Neural cell (in vitro differentiated cells): ENCODE measurements around the gene TNS3. TPM values are rescaled to one million over a fixed set of nuclear protein-coding genes. Genes with fewer than 3 reads are reported as not detected.

ENCODE experiments used
- H2AFZ ChIP-seq: fragments of 200-600, 300-800 bp; sonication (generic), shearing (Covaris generic); 2 replicates; pipeline ENCODE4 v1.6.0; 2014; ENCODE audit warnings: low read depth, mild to moderate bottlenecking, antibody characterized with exemption, low read length, moderate library complexity
- H3F3A ChIP-seq: fragments of 200-600 bp; shearing (Covaris generic); 2 replicates; pipeline ENCODE4 v1.6.1; 2016; ENCODE audit warnings: mild to moderate bottlenecking, moderate library complexity, mixed read lengths, antibody characterized with exemption, low read length; ENCODE audit not compliant: insufficient read depth, poor library complexity, severe bottlenecking
- H3K27ac ChIP-seq: fragments of 200-600, 300-800 bp; sonication (generic), shearing (Covaris generic); 2 replicates; pipeline ENCODE4 v1.5.1; 2014; ENCODE audit warnings: mild to moderate bottlenecking, low read length, moderate library complexity
- H3K27me3 ChIP-seq: fragments of 300-800, 200-600 bp; sonication (generic), shearing (Covaris generic); 2 replicates; pipeline ENCODE4 v1.6.0; 2014; ENCODE audit warnings: mild to moderate bottlenecking, low read depth, low read length, moderate library complexity; ENCODE audit not compliant: insufficient read depth
- H3K36me3 ChIP-seq: fragments of 300-800, 200-600 bp; sonication (generic), shearing (Covaris generic); 2 replicates; pipeline ENCODE4 v1.5.1; 2014; ENCODE audit warnings: mild to moderate bottlenecking, antibody characterized with exemption, low read length, moderate library complexity; ENCODE audit not compliant: insufficient read depth
- H3K4me2 ChIP-seq: fragments of 300-800, 200-600 bp; sonication (generic), shearing (Covaris generic); 2 replicates; pipeline ENCODE4 v1.6.0; 2014; ENCODE audit warnings: mild to moderate bottlenecking, low read length
- H3K4me3 ChIP-seq: fragments of 300-800, 200-600 bp; sonication (generic), shearing (Covaris generic); 2 replicates; pipeline ENCODE4 v1.5.1; 2014; ENCODE audit warnings: mild to moderate bottlenecking, low read length, moderate library complexity
- H3K79me2 ChIP-seq: fragments of 200-600 bp; shearing (Covaris generic); replicated peaks from 2 replicates; pipeline ENCODE4 v1.6.0; 2014; ENCODE audit warnings: mild to moderate bottlenecking, low read length, moderate library complexity; ENCODE audit not compliant: insufficient read depth
- H3K9ac ChIP-seq: fragments of 300-800, 200-600 bp; sonication (generic), shearing (Covaris generic); 2 replicates; pipeline ENCODE4 v1.6.1; 2016; ENCODE audit warnings: mild to moderate bottlenecking, low read length, mixed read lengths
- H3K9me2 ChIP-seq: fragments of 200-600 bp; shearing (Covaris generic); 2 replicates; pipeline ENCODE4 v1.6.1; 2016; ENCODE audit warnings: mild to moderate bottlenecking, low read length, mixed read lengths; ENCODE audit not compliant: insufficient read depth
- H3K9me3 ChIP-seq: fragments of 200-600, 300-800 bp; sonication (generic), shearing (Covaris generic); 2 replicates; pipeline ENCODE4 v1.6.1; 2016; ENCODE audit warnings: mild to moderate bottlenecking, mixed run types, low read length, moderate library complexity, mixed read lengths
- H4K20me1 ChIP-seq: fragments of 200-600 bp; shearing (Covaris generic); 2 replicates; pipeline ENCODE4 v1.6.1; 2016; ENCODE audit warnings: mild to moderate bottlenecking, mixed run types; ENCODE audit not compliant: insufficient read depth
- CTCF ChIP-seq: fragments of 450-650 bp; IDR thresholded peaks from 2 replicates; pipeline ENCODE4 v1.5.1; 2014; ENCODE audit warnings: antibody characterized with exemption, mild to moderate bottlenecking, moderate library complexity; ENCODE audit not compliant: poor library complexity, severe bottlenecking
- EP300 ChIP-seq: fragments of 450-650 bp; conservative IDR thresholded peaks from 2 replicates; pipeline ENCODE4 v1.6.1; 2014; ENCODE audit warnings: antibody characterized with exemption, mild to moderate bottlenecking, moderate library complexity; ENCODE audit not compliant: poor library complexity, severe bottlenecking
- EZH2 ChIP-seq: fragments of 200-600, 300-800 bp; shearing (Covaris generic), sonication (generic); IDR thresholded peaks from 2 replicates; pipeline ENCODE4 v1.6.1; 2014; ENCODE audit warnings: antibody characterized with exemption, low read length, borderline replicate concordance, mild to moderate bottlenecking; ENCODE audit not compliant: insufficient read depth, poor library complexity, severe bottlenecking
- MXI1 ChIP-seq: fragments of 450-650 bp; conservative IDR thresholded peaks from 2 replicates; pipeline ENCODE4 v1.6.1; 2014; ENCODE audit warnings: antibody characterized with exemption, mild to moderate bottlenecking; ENCODE audit not compliant: poor library complexity, severe bottlenecking
- POLR2AphosphoS5 ChIP-seq: IDR thresholded peaks from 2 replicates; pipeline ENCODE4 v1.6.1; 2012
- RAD21 ChIP-seq: fragments of 450-650 bp; conservative IDR thresholded peaks from 2 replicates; pipeline ENCODE4 v1.6.1; 2014; ENCODE audit warnings: antibody characterized with exemption, mild to moderate bottlenecking, moderate library complexity
- REST ChIP-seq: IDR thresholded peaks from 2 replicates; pipeline ENCODE4 v1.6.1; 2012; ENCODE audit warnings: borderline replicate concordance
- SMC3 ChIP-seq: fragments of 450-650 bp; conservative IDR thresholded peaks from 2 replicates; pipeline ENCODE4 v1.6.1; 2014; ENCODE audit warnings: antibody characterized with exemption, mild to moderate bottlenecking, moderate library complexity; ENCODE audit not compliant: poor library complexity
- TAF1 ChIP-seq: IDR thresholded peaks from 2 replicates; pipeline ENCODE4 v1.6.1; 2012; ENCODE audit warnings: low read depth
- polyA plus RNA-seq: library from polyadenylated mRNA; depleted of rRNA; stranded (reverse); fragments of >200 nt; gene quantifications from 2 replicates; pipeline ENCODE4 v1.2.3, GENCODE V29; 2014

TNS3 gene
- polyA plus RNA-seq, 1 donor from 2014 or later: 0.58 TPM

- no peaks in the 10 kb centered on the region for H3K79me2 ChIP-seq
- H3K27ac ChIP-seq: no peak overlapping the region
- no peaks in the 10 kb centered on the region for H3K27me3 ChIP-seq
- no peaks in the 10 kb centered on the region for H3F3A ChIP-seq
- no peak overlapping the region for H2AFZ ChIP-seq
- H3K9me2 ChIP-seq: no peaks in the 10 kb centered on the region
- H3K9me3 ChIP-seq: no peaks in the 10 kb centered on the region
- H3K9ac ChIP-seq: no peak overlapping the region
- no peak overlapping the region for H3K4me2 ChIP-seq
- no peaks in the 10 kb centered on the region for H4K20me1 ChIP-seq
- TF ChIP-seq CTCF (no peak), SMC3 (no peak), MXI1 (no peak), REST (no peak), POLR2AphosphoS5 (no peak)
- no peak overlapping the region for H3K4me3 ChIP-seq
- no peaks in the 10 kb centered on the region for H3K36me3 ChIP-seq
Observed at GRCh38 chr7:47571331-47572093, 10.4 kb downstream of the TNS3 start.

DNA sequence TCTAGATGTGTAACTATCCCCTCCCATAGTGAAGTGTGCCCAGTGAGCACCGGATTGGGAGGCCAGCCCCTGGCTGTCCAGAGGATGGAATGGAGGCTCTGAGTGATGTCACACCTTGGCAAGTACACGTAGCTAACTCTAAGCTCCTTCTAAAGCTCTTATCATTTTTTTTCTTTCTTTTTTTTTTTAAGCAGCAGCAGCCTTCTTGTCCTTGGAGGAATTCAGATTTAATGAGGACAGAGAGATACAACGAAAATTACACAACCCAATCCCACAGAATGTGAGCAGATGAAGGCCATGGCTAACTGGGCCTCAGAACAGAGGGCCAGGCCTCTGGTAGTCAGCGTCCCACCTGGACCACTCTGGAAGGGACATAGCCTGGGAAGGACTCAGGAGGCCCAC lies 11.3 kb downstream of the TNS3 start:
- no peaks in the 10 kb centered on the region for H3K9me3 ChIP-seq
- H3K4me3 ChIP-seq: no peak overlapping the region
- no peak overlapping the region for H3K9ac ChIP-seq
- no peaks in the 10 kb centered on the region for H3F3A ChIP-seq
- H4K20me1 ChIP-seq: no peaks in the 10 kb centered on the region
- no peak overlapping the region for H3K27ac ChIP-seq
- no peak overlapping the region for H3K4me2 ChIP-seq
- H3K79me2 ChIP-seq: no peaks in the 10 kb centered on the region
- no peak overlapping the region for H2AFZ ChIP-seq
- TF ChIP-seq RAD21 (no peak), TAF1 (no peak), SMC3 (no peak), REST (no peak), EP300 (no peak), EZH2 (no peak), POLR2AphosphoS5 (no peak), CTCF (no peak)
- H3K9me2 ChIP-seq: no peaks in the 10 kb centered on the region
- no peaks in the 10 kb centered on the region for H3K27me3 ChIP-seq
- no peaks in the 10 kb centered on the region for H3K36me3 ChIP-seq
